H9 (cell line): Measurements from ENCODE around the gene RPL22. TPM values are rescaled to one million over a fixed set of nuclear protein-coding genes. Genes with fewer than 3 reads are reported as not detected.

Experiments used
- DNase-seq: peaks from one replicate; pipeline ENCODE4 v3.0.0-alpha.2; 2017
- H2AFZ ChIP-seq: one replicate; pipeline ENCODE4 v1.6.1; 2013; ENCODE audit warnings: mild to moderate bottlenecking, low read length, control low read depth, moderate library complexity
- H2AK5ac ChIP-seq: 2 replicates; pipeline ENCODE4 v1.6.1; 2013; ENCODE audit warnings: low read length, control low read depth, mixed read lengths; ENCODE audit not compliant: insufficient read length
- H2BK120ac ChIP-seq: one replicate; pipeline ENCODE4 v1.6.1; 2013; ENCODE audit warnings: low read depth, mild to moderate bottlenecking, low read length, control low read depth, inconsistent platforms; ENCODE audit not compliant: poor library complexity, severe bottlenecking
- H2BK12ac ChIP-seq: 2 replicates; pipeline ENCODE4 v1.6.1; 2013; ENCODE audit warnings: low read length, control low read depth, mixed read lengths, low read depth; ENCODE audit not compliant: insufficient read length
- H2BK15ac ChIP-seq: 2 replicates; pipeline ENCODE4 v1.6.1; 2013; ENCODE audit warnings: low read depth, low read length, control low read depth
- H2BK20ac ChIP-seq: one replicate; pipeline ENCODE4 v1.6.1; 2013; ENCODE audit warnings: low read depth, mild to moderate bottlenecking, low read length, control low read depth, inconsistent platforms; ENCODE audit not compliant: poor library complexity, severe bottlenecking
- H2BK5ac ChIP-seq: 2 replicates; pipeline ENCODE4 v1.6.1; 2013; ENCODE audit warnings: low read length, control low read depth, mixed read lengths; ENCODE audit not compliant: insufficient read length
- H3K14ac ChIP-seq: 2 replicates; pipeline ENCODE4 v1.6.1; 2013; ENCODE audit warnings: low read length, control low read depth; ENCODE audit not compliant: insufficient read depth
- H3K18ac ChIP-seq: 2 replicates; pipeline ENCODE4 v1.6.1; 2013; ENCODE audit warnings: low read depth, mild to moderate bottlenecking, mixed read lengths, low read length, control low read depth; ENCODE audit not compliant: insufficient read length
- H3K23ac ChIP-seq: 2 replicates; pipeline ENCODE4 v1.6.1; 2013; ENCODE audit warnings: low read length, control low read depth, mixed read lengths, low read depth; ENCODE audit not compliant: insufficient read length
- H3K23me2 ChIP-seq: 2 replicates; pipeline ENCODE4 v1.6.1; 2013; ENCODE audit warnings: low read depth, mild to moderate bottlenecking, mixed read lengths, low read length, control low read depth; ENCODE audit not compliant: insufficient read length, poor library complexity, severe bottlenecking
- H3K27ac ChIP-seq: 2 replicates; pipeline ENCODE4 v1.5.1; 2013; ENCODE audit warnings: low read length, control low read depth, mixed read lengths, low read depth; ENCODE audit not compliant: insufficient read length
- H3K27me3 ChIP-seq: 2 replicates; pipeline ENCODE4 v1.6.1; 2013; ENCODE audit warnings: low read length, control low read depth, inconsistent platforms; ENCODE audit not compliant: insufficient read depth
- H3K4ac ChIP-seq: 2 replicates; pipeline ENCODE4 v1.6.1; 2013; ENCODE audit warnings: low read depth, mild to moderate bottlenecking, control low read depth, inconsistent platforms, low read length, moderate library complexity
- H3K4me1 ChIP-seq: 2 replicates; pipeline ENCODE4 v1.6.1; 2013; ENCODE audit warnings: low read length, control low read depth, inconsistent platforms; ENCODE audit not compliant: insufficient read depth
- H3K4me2 ChIP-seq: 2 replicates; pipeline ENCODE4 v1.6.1; 2013; ENCODE audit warnings: low read length, control low read depth, mixed read lengths; ENCODE audit not compliant: insufficient read length, insufficient read depth
- H3K56ac ChIP-seq: 2 replicates; pipeline ENCODE4 v1.6.1; 2013; ENCODE audit warnings: low read depth, mild to moderate bottlenecking, mixed read lengths, low read length, control low read depth; ENCODE audit not compliant: insufficient read length
- H3K79me1 ChIP-seq: 2 replicates; pipeline ENCODE4 v1.6.1; 2013; ENCODE audit warnings: low read depth, mild to moderate bottlenecking, moderate library complexity, low read length, control low read depth, inconsistent platforms; ENCODE audit not compliant: insufficient read depth, poor library complexity, severe bottlenecking
- H3K79me2 ChIP-seq: 2 replicates; pipeline ENCODE4 v1.6.1; 2013; ENCODE audit warnings: low read length, control low read depth, inconsistent platforms; ENCODE audit not compliant: insufficient read depth
- H3K9ac ChIP-seq: 2 replicates; pipeline ENCODE4 v1.6.1; 2013; ENCODE audit warnings: low read length, control low read depth, mixed read lengths; ENCODE audit not compliant: insufficient read length; ENCODE audit errors: extremely low read depth
- H3K9me3 ChIP-seq: one replicate; pipeline ENCODE4 v1.6.1; 2013; ENCODE audit warnings: low read depth, low read length, inconsistent platforms; ENCODE audit not compliant: control insufficient read depth
- H3T11ph ChIP-seq: one replicate; pipeline ENCODE4 v1.6.1; 2013; ENCODE audit warnings: mild to moderate bottlenecking, low read length, control low read depth, inconsistent platforms
- H4K20me1 ChIP-seq: one replicate; pipeline ENCODE4 v1.6.1; 2013; ENCODE audit not compliant: control insufficient read depth, insufficient read length, insufficient read depth
- H4K5ac ChIP-seq: 2 replicates; pipeline ENCODE4 v1.6.1; 2013; ENCODE audit warnings: low read depth, mild to moderate bottlenecking, mixed read lengths, low read length, control low read depth; ENCODE audit not compliant: insufficient read length
- H4K8ac ChIP-seq: replicated peaks from 2 replicates; pipeline ENCODE4 v1.6.1; 2013; ENCODE audit warnings: low read length, control low read depth, mixed read lengths, low read depth; ENCODE audit not compliant: insufficient read length
- H4K91ac ChIP-seq: 2 replicates; pipeline ENCODE4 v1.6.1; 2013; ENCODE audit warnings: low read depth, mild to moderate bottlenecking, moderate library complexity, mixed read lengths, low read length, control low read depth; ENCODE audit not compliant: insufficient read length
- H3K27ac Mint-ChIP-seq, 3 experiments: 2 replicates in 2 of 3; 3 replicates in 1 of 3; pipeline ENCODE4 v1.8.0; 2020 to 2021; ENCODE audit warnings: mixed read lengths in 3 of 3, mild to moderate bottlenecking in 1 of 3, moderate library complexity in 1 of 3
- H3K27me3 Mint-ChIP-seq: 2 replicates; pipeline ENCODE4 v1.8.0; 2021; ENCODE audit warnings: low read depth, mild to moderate bottlenecking, moderate library complexity, mixed read lengths
- H3K36me3 Mint-ChIP-seq, 3 experiments: 2 replicates in 2 of 3; 3 replicates in 1 of 3; pipeline ENCODE4 v1.8.0; 2020 to 2021; ENCODE audit warnings: low read depth in 3 of 3, mixed read lengths in 3 of 3; ENCODE audit not compliant: insufficient read depth in 1 of 3
- H3K4me1 Mint-ChIP-seq, 2 experiments: 2 replicates each; pipeline ENCODE4 v1.8.0; 2020; ENCODE audit warnings: mixed read lengths in 2 of 2
- H3K4me3 Mint-ChIP-seq, 2 experiments: 2 replicates in 1 of 2; 3 replicates in 1 of 2; pipeline ENCODE4 v1.8.0; 2020 to 2021; ENCODE audit warnings: mild to moderate bottlenecking in 2 of 2, mixed read lengths in 2 of 2, moderate library complexity in 1 of 2
- H3K9me3 Mint-ChIP-seq, 2 experiments: 2 replicates in 1 of 2; 3 replicates in 1 of 2; pipeline ENCODE4 v1.8.0; 2020; ENCODE audit warnings: mild to moderate bottlenecking in 2 of 2, mixed read lengths in 2 of 2, moderate library complexity in 1 of 2
- CTCF ChIP-seq: fragments of 200-600 bp; sonication (generic); conservative IDR thresholded peaks from 3 replicates; pipeline ENCODE4 v1.8.0; 2021; ENCODE audit warnings: antibody characterized with exemption, mild to moderate bottlenecking
- WGBS: extraction: QIAGEN DNeasy Blood & Tissue Kit; methylation state at CpG from one replicate; pipeline ENCODE4 v1.1.7; 2013; ENCODE audit warnings: missing lambda C conversion rate, low lambda C conversion rate, mixed read lengths; ENCODE audit not compliant: insufficient read length; ENCODE audit errors: extremely low coverage; 5-methylcytosine and 5-hydroxymethylcytosine counted together
- total RNA-seq: library from RNA; stranded (reverse); gene quantifications from 2 replicates; pipeline ENCODE4 v1.2.1, GENCODE V29; 2021

RPL22 gene
- total RNA-seq, 1 experiment from 2014 or later: 582 TPM

GRCh38 chr1:6200188-6200809, 904 bp upstream of the RPL22 start:
- H3K4ac ChIP-seq: no peak overlapping the region; the same call in 1 of the 2 replicates
- no peak overlapping the region for H3T11ph ChIP-seq
- H3K36me3 Mint-ChIP-seq: peaks cover 28 to 33% (median 30%) of the 10 kb centered on the region in 3 experiments
- H2BK5ac ChIP-seq: peak overlapping the region; percentile 82
- peak overlapping the region; percentile 56 to 99 (median 98) for H3K27ac Mint-ChIP-seq
- no peaks in the 10 kb centered on the region for H3K9me3 Mint-ChIP-seq
- peak overlapping the region; percentile 69 for H3K27ac ChIP-seq
- peaks cover 4% of the 10 kb centered on the region; the same call in 1 of the 2 replicates for H3K4me1 ChIP-seq
- DNase-seq: no peak
- no peak overlapping the region for H3K23ac ChIP-seq
- no peak overlapping the region for H2BK120ac ChIP-seq
- no peak overlapping the region for H2AFZ ChIP-seq
- peak overlapping the region; percentile 73 for H2BK15ac ChIP-seq
- H3K79me1 ChIP-seq: no peaks in the 10 kb centered on the region
- no peak for TF ChIP-seq CTCF
- H3K14ac ChIP-seq: peak overlapping the region; percentile 86
- no peak overlapping the region for H2AK5ac ChIP-seq
- H3K9me3 ChIP-seq: no peaks in the 10 kb centered on the region
- peak overlapping the region; percentile 53 for H4K91ac ChIP-seq
- H3K4me3 Mint-ChIP-seq: peak overlapping the region; percentile 90 to 94
- no peak overlapping the region for H4K8ac ChIP-seq
- peak overlapping the region; percentile 91 for H3K4me2 ChIP-seq
- H2BK20ac ChIP-seq: no peak overlapping the region
- no peaks in the 10 kb centered on the region for H3K27me3 ChIP-seq
- no peaks in the 10 kb centered on the region for H4K20me1 ChIP-seq
- H3K56ac ChIP-seq: no peak overlapping the region
- H3K23me2 ChIP-seq: peaks cover 20% of the 10 kb centered on the region
- H3K27me3 Mint-ChIP-seq: peaks cover 5% of the 10 kb centered on the region; the same call in 1 of the 2 replicates
- no CpG with 5 or more reads among the region's 10 CpGs for WGBS
- H4K5ac ChIP-seq: peak overlapping the region; percentile 89
- H3K4me1 Mint-ChIP-seq: peaks cover 34 to 43% of the 10 kb centered on the region in 2 experiments
- H3K79me2 ChIP-seq: peaks cover 25% of the 10 kb centered on the region; the same call in 1 of the 2 replicates
- peak overlapping the region; percentile 75 for H3K9ac ChIP-seq
- peak overlapping the region; percentile 92 for H2BK12ac ChIP-seq
- peak overlapping the region; percentile 77 for H3K18ac ChIP-seq
